Measurements from ENCODE around the gene SLC38A1. TPM values are rescaled to one million over a fixed set of nuclear protein-coding genes. Genes with fewer than 3 reads are reported as not detected.

Gene SLC38A1
- total RNA-seq, 1 donor from 2014 or later: 63.2 TPM

DNA sequence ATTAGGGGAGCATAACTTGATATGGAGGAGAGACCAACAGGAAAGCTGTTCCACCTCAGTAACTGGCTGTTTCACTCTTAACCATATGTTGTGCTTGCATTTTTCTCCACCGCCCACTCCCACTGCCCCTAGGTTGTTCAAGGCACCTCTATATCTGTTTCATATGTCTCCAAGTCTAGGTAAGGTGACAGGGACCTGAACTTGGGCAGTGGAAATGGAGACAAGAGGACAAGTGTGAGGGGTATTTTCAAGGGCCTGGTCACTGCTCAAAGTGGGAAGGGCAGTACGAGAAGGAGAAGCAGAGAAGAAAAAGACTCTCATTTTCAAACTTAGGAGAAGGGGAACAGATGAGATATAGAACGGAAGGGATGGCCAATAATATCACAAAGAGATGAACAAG, 3.1 kb downstream of the SLC38A1 start:
- no peak overlapping the region for H3K27ac ChIP-seq (ENCODE audit: low read depth, low read length)
- H3K4me3 ChIP-seq (ENCODE audit: low read length in 3 of 3): peak overlapping the region in 1 of 3 donors; percentile 92
- no peaks in the 10 kb centered on the region for H3K36me3 ChIP-seq (ENCODE audit: control insufficient read depth in 3 of 3, insufficient read depth in 3 of 3, low read length in 3 of 3)
- peak overlapping the region in 1 of 3 donors; percentile 4 for H3K9ac ChIP-seq (ENCODE audit: low read depth in 1 of 3, low read length in 3 of 3)
- H3K27me3 ChIP-seq (ENCODE audit: control insufficient read depth in 3 of 3, insufficient read depth in 3 of 3, low read length in 3 of 3): peaks cover 2 to 33% (median 2%) of the 10 kb centered on the region in 3 donors
- peaks cover 25 to 32% (median 31%) of the 10 kb centered on the region in 3 donors for H3K4me1 ChIP-seq (ENCODE audit: control insufficient read depth in 3 of 3, insufficient read depth in 3 of 3, low read length in 3 of 3)
- no peaks in the 10 kb centered on the region for H3K9me3 ChIP-seq (ENCODE audit: control insufficient read depth in 3 of 3, low read length in 3 of 3)

- Histone ChIP-seq H3K9ac (ENCODE audit: low read depth in 1 of 3, low read length in 3 of 3) (peak overlapping the region in 1 of 3 donors; percentile 52), H3K4me3 (ENCODE audit: low read length in 3 of 3) (peak overlapping the region in 1 of 3 donors; percentile 24), H3K27ac (ENCODE audit: low read depth, low read length) (no peak overlapping the region), H3K9me3 (ENCODE audit: control insufficient read depth in 3 of 3, low read length in 3 of 3) (no peaks in the 10 kb centered on the region), H3K36me3 (ENCODE audit: control insufficient read depth in 3 of 3, insufficient read depth in 3 of 3, low read length in 3 of 3) (no peaks in the 10 kb centered on the region), H3K27me3 (ENCODE audit: control insufficient read depth in 3 of 3, insufficient read depth in 3 of 3, low read length in 3 of 3) (peaks cover 2 to 32% (median 2%) of the 10 kb centered on the region in 3 donors), H3K4me1 (ENCODE audit: control insufficient read depth in 3 of 3, insufficient read depth in 3 of 3, low read length in 3 of 3) (peaks cover 31 to 38% (median 32%) of the 10 kb centered on the region in 3 donors)
These were observed 3.7 kb downstream of the SLC38A1 start for GRCh38 chr12:46265102-46265501.

DNA sequence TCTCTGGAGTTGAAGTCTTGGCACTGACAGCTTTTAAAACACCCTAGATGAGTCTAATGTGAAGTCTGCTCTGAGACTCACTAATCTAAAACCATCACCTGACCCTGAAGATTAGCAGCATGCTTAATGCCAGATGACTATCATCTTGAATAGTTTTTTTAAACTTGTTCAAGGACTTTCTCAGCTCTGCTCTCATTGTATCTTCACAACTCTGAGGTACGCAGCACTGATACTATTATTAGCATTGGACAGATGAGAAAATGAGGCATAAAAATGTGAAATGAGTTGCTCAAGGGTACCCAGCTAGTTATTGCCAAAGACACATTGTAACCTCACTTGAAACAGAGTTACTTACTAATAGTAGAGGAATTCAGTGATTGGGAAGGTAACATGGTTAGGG, 4.8 kb downstream of the SLC38A1 start:
- Histone ChIP-seq H3K27me3 (ENCODE audit: control insufficient read depth in 3 of 3, insufficient read depth in 3 of 3, low read length in 3 of 3) (peaks cover 2 to 25% (median 2%) of the 10 kb centered on the region in 3 donors), H3K36me3 (ENCODE audit: control insufficient read depth in 3 of 3, insufficient read depth in 3 of 3, low read length in 3 of 3) (no peaks in the 10 kb centered on the region), H3K27ac (ENCODE audit: low read depth, low read length) (no peak overlapping the region), H3K4me1 (ENCODE audit: control insufficient read depth in 3 of 3, insufficient read depth in 3 of 3, low read length in 3 of 3) (peaks cover 24 to 35% (median 24%) of the 10 kb centered on the region in 3 donors), H3K9ac (ENCODE audit: low read depth in 1 of 3, low read length in 3 of 3) (no peak overlapping the region), H3K9me3 (ENCODE audit: control insufficient read depth in 3 of 3, low read length in 3 of 3) (no peaks in the 10 kb centered on the region), H3K4me3 (ENCODE audit: low read length in 3 of 3) (peak overlapping the region in 1 of 3 donors; percentile 41)

DNA sequence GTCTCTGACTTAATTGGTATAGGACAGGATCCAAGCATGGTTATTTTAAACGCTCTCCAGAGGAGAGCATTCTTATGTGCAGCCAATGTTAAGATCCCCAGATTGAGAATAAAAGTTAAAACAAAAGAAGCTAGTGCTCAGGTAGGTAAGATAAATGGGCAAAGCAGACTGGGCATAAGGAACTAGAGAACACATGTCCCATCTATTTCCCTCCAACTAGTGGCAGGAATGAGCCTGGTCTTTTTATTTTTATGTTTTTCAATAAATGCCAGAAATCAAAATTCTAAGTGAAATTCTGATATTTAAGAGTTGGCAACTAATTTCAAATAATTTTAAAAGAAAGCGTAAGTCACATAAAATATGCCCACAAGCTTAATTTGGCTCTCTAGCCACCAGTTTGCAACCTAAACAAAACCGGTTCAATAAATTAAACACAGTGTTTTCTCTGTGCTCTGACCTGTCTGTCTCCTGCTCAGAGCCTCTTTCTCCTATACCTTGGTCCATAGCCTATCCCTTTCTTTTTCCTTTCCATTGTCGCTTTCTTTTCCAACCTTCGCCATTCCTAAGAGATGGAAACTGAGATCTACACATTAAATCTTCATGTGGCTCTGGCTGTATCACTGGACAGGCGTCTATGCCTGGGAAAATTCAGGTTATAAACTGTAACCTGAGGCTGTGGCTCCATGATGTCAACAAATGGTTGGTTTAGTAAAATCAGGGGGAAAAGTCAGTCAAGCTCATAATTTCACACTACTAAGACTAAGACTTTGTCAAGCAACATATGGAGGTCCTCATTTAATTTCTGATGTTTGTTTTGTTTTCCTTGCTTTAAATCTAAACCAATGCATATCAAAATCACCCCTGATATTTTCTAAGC, 5.5 kb downstream of the SLC38A1 start:
- H3K36me3 ChIP-seq (ENCODE audit: control insufficient read depth in 3 of 3, insufficient read depth in 3 of 3, low read length in 3 of 3): no peaks in the 10 kb centered on the region
- H3K4me3 ChIP-seq (ENCODE audit: low read length in 3 of 3): no peak overlapping the region
- H3K4me1 ChIP-seq (ENCODE audit: control insufficient read depth in 3 of 3, insufficient read depth in 3 of 3, low read length in 3 of 3): peaks cover 18 to 35% (median 23%) of the 10 kb centered on the region in 3 donors
- H3K9ac ChIP-seq (ENCODE audit: low read depth in 1 of 3, low read length in 3 of 3): no peak overlapping the region
- no peak overlapping the region for H3K27ac ChIP-seq (ENCODE audit: low read depth, low read length)
- no peaks in the 10 kb centered on the region for H3K9me3 ChIP-seq (ENCODE audit: control insufficient read depth in 3 of 3, low read length in 3 of 3)
- peaks cover 2 to 19% (median 2%) of the 10 kb centered on the region in 3 donors for H3K27me3 ChIP-seq (ENCODE audit: control insufficient read depth in 3 of 3, insufficient read depth in 3 of 3, low read length in 3 of 3)

DNA sequence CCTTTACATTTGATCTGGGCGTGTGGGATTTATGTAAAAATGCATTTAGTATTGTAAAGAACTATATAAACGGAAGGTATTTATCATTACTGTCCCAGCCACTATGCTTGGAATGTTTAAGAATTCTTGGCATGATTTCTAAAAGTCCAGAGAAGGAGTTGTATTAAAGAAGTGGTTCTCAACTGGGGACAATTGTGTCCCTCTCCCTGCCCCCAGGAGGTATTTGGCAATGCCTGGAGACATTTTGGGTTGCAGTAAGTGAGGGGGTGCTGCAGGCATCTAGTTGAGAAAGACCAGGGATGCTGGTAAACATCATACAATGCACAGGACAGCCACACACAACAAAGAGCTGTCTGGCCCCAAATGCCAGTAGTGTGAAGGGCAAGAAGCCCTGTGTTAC, 7.2 kb downstream of the SLC38A1 start:
- no peak overlapping the region for H3K4me3 ChIP-seq (ENCODE audit: low read length in 3 of 3)
- H3K36me3 ChIP-seq (ENCODE audit: control insufficient read depth in 3 of 3, insufficient read depth in 3 of 3, low read length in 3 of 3): no peaks in the 10 kb centered on the region
- H3K27ac ChIP-seq (ENCODE audit: low read depth, low read length): no peak overlapping the region
- H3K9ac ChIP-seq (ENCODE audit: low read depth in 1 of 3, low read length in 3 of 3): no peak overlapping the region
- peaks cover under 1 to 37% (median 11%) of the 10 kb centered on the region in 3 donors for H3K4me1 ChIP-seq (ENCODE audit: control insufficient read depth in 3 of 3, insufficient read depth in 3 of 3, low read length in 3 of 3)
- no peaks in the 10 kb centered on the region for H3K9me3 ChIP-seq (ENCODE audit: control insufficient read depth in 3 of 3, low read length in 3 of 3)
- H3K27me3 ChIP-seq (ENCODE audit: control insufficient read depth in 3 of 3, insufficient read depth in 3 of 3, low read length in 3 of 3): peaks cover 0 to 1% (median 0%) of the 10 kb centered on the region in 3 donors

DNA sequence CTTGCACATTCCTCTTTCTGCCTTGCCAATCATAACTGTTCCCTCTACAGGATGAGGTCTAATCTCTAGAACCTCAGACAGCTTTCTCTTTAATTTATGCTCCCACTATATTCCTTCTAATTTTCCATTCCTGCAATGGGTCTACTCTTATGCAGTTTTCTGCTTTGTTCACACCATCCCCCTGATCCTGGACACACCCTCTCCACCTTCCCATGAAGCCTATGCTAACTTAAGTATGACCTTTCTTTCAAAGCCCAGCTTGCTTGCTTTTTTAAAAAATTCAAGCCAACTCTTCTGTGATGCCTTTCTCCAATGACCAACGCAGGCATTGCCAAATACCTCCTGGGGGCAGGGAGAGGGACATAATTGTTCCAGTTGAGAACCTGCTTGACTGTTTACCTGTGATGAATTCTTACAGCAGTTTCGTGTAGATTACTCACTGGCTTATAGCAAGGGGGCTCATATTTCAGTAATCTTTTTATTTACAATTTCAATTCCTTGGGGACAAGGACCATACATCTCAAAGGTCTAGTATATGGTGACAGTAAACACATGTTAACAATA, 7.8 kb downstream of the SLC38A1 start:
- Histone ChIP-seq H3K27ac (ENCODE audit: low read depth, low read length) (no peak overlapping the region), H3K36me3 (ENCODE audit: control insufficient read depth in 3 of 3, insufficient read depth in 3 of 3, low read length in 3 of 3) (no peaks in the 10 kb centered on the region), H3K9me3 (ENCODE audit: control insufficient read depth in 3 of 3, low read length in 3 of 3) (no peaks in the 10 kb centered on the region), H3K4me1 (ENCODE audit: control insufficient read depth in 3 of 3, insufficient read depth in 3 of 3, low read length in 3 of 3) (peaks cover 0 to 37% (median 9%) of the 10 kb centered on the region in 3 donors), H3K4me3 (ENCODE audit: low read length in 3 of 3) (peak overlapping the region in 1 of 3 donors; percentile 16), H3K27me3 (ENCODE audit: control insufficient read depth in 3 of 3, insufficient read depth in 3 of 3, low read length in 3 of 3) (no peaks in the 10 kb centered on the region), H3K9ac (ENCODE audit: low read depth in 1 of 3, low read length in 3 of 3) (peak overlapping the region in 1 of 3 donors; percentile 2)

DNA sequence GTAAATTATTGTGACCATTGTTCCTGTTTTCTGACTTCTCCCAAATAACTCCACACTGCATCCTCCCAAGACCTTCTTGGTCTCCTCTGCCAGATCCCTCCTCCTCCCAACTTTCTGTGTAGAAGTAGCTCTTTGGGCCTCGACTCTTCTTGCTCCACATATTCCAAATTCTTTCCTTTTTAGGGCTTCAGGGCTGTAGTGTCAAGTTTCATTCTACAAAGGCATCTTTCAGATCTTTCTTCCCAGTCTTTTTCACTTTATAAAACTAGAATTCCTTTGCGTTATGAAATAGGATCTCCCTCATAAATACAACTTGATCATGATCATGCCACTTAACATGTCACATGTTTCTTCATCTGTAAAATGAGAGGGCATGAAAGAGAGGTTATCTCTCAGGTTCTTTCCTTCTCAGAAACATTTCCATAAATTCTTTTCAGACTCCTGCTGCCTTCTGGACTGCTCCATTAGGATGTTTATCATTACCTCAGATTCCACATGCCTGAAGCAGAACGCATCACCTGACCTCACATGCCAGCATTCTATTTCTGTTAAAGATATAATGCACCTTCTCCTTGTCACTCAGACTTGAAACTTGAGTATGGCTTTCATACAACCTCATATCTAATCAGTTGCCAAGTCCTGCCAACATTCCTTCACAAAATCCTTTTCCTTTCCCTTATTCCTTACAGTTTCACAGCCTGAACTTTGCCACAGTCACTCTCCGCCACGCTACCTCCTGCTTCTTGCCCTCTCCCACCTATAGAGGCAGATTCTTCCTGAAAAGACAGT, 8.5 kb downstream of the SLC38A1 start:
- Histone ChIP-seq H3K9ac (ENCODE audit: low read depth in 1 of 3, low read length in 3 of 3) (peak overlapping the region in 1 of 3 donors; percentile 2), H3K4me3 (ENCODE audit: low read length in 3 of 3) (peak overlapping the region in 1 of 3 donors; percentile 16), H3K27ac (ENCODE audit: low read depth, low read length) (no peak overlapping the region), H3K36me3 (ENCODE audit: control insufficient read depth in 3 of 3, insufficient read depth in 3 of 3, low read length in 3 of 3) (no peaks in the 10 kb centered on the region), H3K27me3 (ENCODE audit: control insufficient read depth in 3 of 3, insufficient read depth in 3 of 3, low read length in 3 of 3) (no peaks in the 10 kb centered on the region), H3K4me1 (ENCODE audit: control insufficient read depth in 3 of 3, insufficient read depth in 3 of 3, low read length in 3 of 3) (peaks cover 0 to 35% (median 9%) of the 10 kb centered on the region in 3 donors), H3K9me3 (ENCODE audit: control insufficient read depth in 3 of 3, low read length in 3 of 3) (no peaks in the 10 kb centered on the region)

GRCh38 chr12:46259713-46260112, 9.1 kb downstream of the SLC38A1 start:
- no peaks in the 10 kb centered on the region for H3K9me3 ChIP-seq (ENCODE audit: control insufficient read depth in 3 of 3, low read length in 3 of 3)
- no peak overlapping the region for H3K27ac ChIP-seq (ENCODE audit: low read depth, low read length)
- H3K4me1 ChIP-seq (ENCODE audit: control insufficient read depth in 3 of 3, insufficient read depth in 3 of 3, low read length in 3 of 3): peaks cover 0 to 31% (median 9%) of the 10 kb centered on the region in 3 donors
- H3K36me3 ChIP-seq (ENCODE audit: control insufficient read depth in 3 of 3, insufficient read depth in 3 of 3, low read length in 3 of 3): no peaks in the 10 kb centered on the region
- no peak overlapping the region for H3K4me3 ChIP-seq (ENCODE audit: low read length in 3 of 3)
- no peaks in the 10 kb centered on the region for H3K27me3 ChIP-seq (ENCODE audit: control insufficient read depth in 3 of 3, insufficient read depth in 3 of 3, low read length in 3 of 3)
- H3K9ac ChIP-seq (ENCODE audit: low read depth in 1 of 3, low read length in 3 of 3): no peak overlapping the region

- peaks cover 0 to 30% (median 9%) of the 10 kb centered on the region in 3 donors for H3K4me1 ChIP-seq (ENCODE audit: control insufficient read depth in 3 of 3, insufficient read depth in 3 of 3, low read length in 3 of 3)
- no peak overlapping the region for H3K27ac ChIP-seq (ENCODE audit: low read depth, low read length)
These were observed 9.8 kb downstream of the SLC38A1 start for GRCh38 chr12:46259071-46259470.

More at GRCh38 chr12:46259071-46259470, 9.8 kb downstream of the SLC38A1 start:
- H3K4me3 ChIP-seq (ENCODE audit: low read length in 3 of 3): no peak overlapping the region
- no peak overlapping the region for H3K9ac ChIP-seq (ENCODE audit: low read depth in 1 of 3, low read length in 3 of 3)
- H3K36me3 ChIP-seq (ENCODE audit: control insufficient read depth in 3 of 3, insufficient read depth in 3 of 3, low read length in 3 of 3): no peaks in the 10 kb centered on the region
- no peaks in the 10 kb centered on the region for H3K9me3 ChIP-seq (ENCODE audit: control insufficient read depth in 3 of 3, low read length in 3 of 3)
- no peaks in the 10 kb centered on the region for H3K27me3 ChIP-seq (ENCODE audit: control insufficient read depth in 3 of 3, insufficient read depth in 3 of 3, low read length in 3 of 3)
